Liver (tissue), 9 donors: Measurements from ENCODE around the gene GPD1L. TPM values are rescaled to one million over a fixed set of nuclear protein-coding genes. Genes with fewer than 3 reads are reported as not detected.

Source experiments
- DNase-seq: peaks from one replicate; pipeline ENCODE4 v3.0.0-alpha.2; 2017; ENCODE audit warnings: low spot score
- H3K27ac ChIP-seq, 2 donors: one replicate each; pipeline ENCODE4 v1.7.0; 2013; ENCODE audit warnings: inconsistent platforms in 2 of 2, low read length in 2 of 2, control low read depth in 1 of 2, low read depth in 1 of 2, mild to moderate bottlenecking in 1 of 2
- H3K27me3 ChIP-seq, 4 donors: one replicate each; pipeline versions ENCODE4 v1.6.1 to v1.7.0; 2013; ENCODE audit warnings: low read length in 3 of 4, inconsistent platforms in 1 of 4, mild to moderate bottlenecking in 1 of 4, moderate library complexity in 1 of 4; ENCODE audit not compliant: control insufficient read depth in 4 of 4, insufficient read depth in 4 of 4
- H3K36me3 ChIP-seq, 4 donors: one replicate each; pipeline versions ENCODE4 v1.6.1 to v1.7.0; 2013; ENCODE audit warnings: low read length in 3 of 4, mild to moderate bottlenecking in 3 of 4, low read depth in 1 of 4, moderate library complexity in 1 of 4; ENCODE audit not compliant: control insufficient read depth in 4 of 4, insufficient read depth in 3 of 4
- H3K4me1 ChIP-seq, 4 donors: one replicate each; pipeline versions ENCODE4 v1.6.1 to v1.7.0; 2013; ENCODE audit warnings: low read length in 3 of 4, mild to moderate bottlenecking in 3 of 4, moderate library complexity in 1 of 4; ENCODE audit not compliant: control insufficient read depth in 4 of 4, insufficient read depth in 4 of 4
- H3K4me3 ChIP-seq, 3 donors: one replicate each; pipeline versions ENCODE4 v1.6.1 to v1.7.0; 2013; ENCODE audit warnings: low read length in 3 of 3, control low read depth in 1 of 3, low read depth in 1 of 3, mild to moderate bottlenecking in 1 of 3
- H3K9ac ChIP-seq, 2 donors: one replicate each; pipeline ENCODE4 v1.7.0; 2013; ENCODE audit warnings: low read length in 2 of 2, mild to moderate bottlenecking in 2 of 2, moderate library complexity in 2 of 2, control low read depth in 1 of 2, low read depth in 1 of 2
- H3K9me3 ChIP-seq, 4 donors: one replicate each; pipeline versions ENCODE4 v1.6.1 to v1.7.0; 2013; ENCODE audit warnings: low read length in 3 of 4; ENCODE audit not compliant: control insufficient read depth in 4 of 4
- ATF3 ChIP-seq: IDR thresholded peaks from 2 replicates; pipeline ENCODE4 v1.6.1; 2016; ENCODE audit warnings: antibody characterized with exemption
- CTCF ChIP-seq: fragments of 150-350 bp; IDR thresholded peaks from 2 replicates; pipeline ENCODE4 v1.5.1; 2017; ENCODE audit warnings: improper control_type of control experiment, low read depth, low read length; ENCODE audit not compliant: missing input control
- EGR1 ChIP-seq, 2 donors: IDR thresholded peaks; 2 replicates each; pipeline ENCODE4 v1.6.1; 2016 to 2018; ENCODE audit warnings: antibody characterized with exemption in 2 of 2, low read depth in 2 of 2
- FOXA1 ChIP-seq: IDR thresholded peaks from 2 replicates; pipeline ENCODE4 v1.6.1; 2016; ENCODE audit warnings: antibody characterized with exemption
- GABPA ChIP-seq, 2 donors: IDR thresholded peaks in 1 of 2; conservative IDR thresholded peaks in 1 of 2; 2 replicates each; pipeline ENCODE4 v1.6.1; 2016; ENCODE audit warnings: antibody characterized with exemption in 2 of 2, mild to moderate bottlenecking in 1 of 2, moderate library complexity in 1 of 2
- HNF4A ChIP-seq, 2 donors: conservative IDR thresholded peaks; 2 replicates each; pipeline ENCODE4 v1.6.1; 2016; ENCODE audit warnings: antibody characterized with exemption in 2 of 2, mild to moderate bottlenecking in 2 of 2
- HNF4G ChIP-seq: IDR thresholded peaks from 2 replicates; pipeline ENCODE4 v1.6.1; 2016; ENCODE audit warnings: antibody characterized with exemption
- JUND ChIP-seq, 2 donors: IDR thresholded peaks; 2 replicates each; pipeline ENCODE4 v1.6.1; 2016; ENCODE audit warnings: antibody characterized with exemption in 2 of 2
- MAX ChIP-seq: IDR thresholded peaks from 2 replicates; pipeline ENCODE4 v1.6.1; 2016; ENCODE audit warnings: antibody characterized with exemption
- NR2F2 ChIP-seq: IDR thresholded peaks from 2 replicates; pipeline ENCODE4 v1.6.1; 2016; ENCODE audit warnings: antibody characterized with exemption
- RAD21 ChIP-seq, 2 donors: IDR thresholded peaks; 2 replicates each; pipeline ENCODE4 v1.6.1; 2016; ENCODE audit warnings: antibody characterized with exemption in 2 of 2, mild to moderate bottlenecking in 2 of 2
- REST ChIP-seq: IDR thresholded peaks from 2 replicates; pipeline ENCODE4 v1.6.1; 2016; ENCODE audit warnings: antibody characterized with exemption, mild to moderate bottlenecking
- RXRA ChIP-seq, 2 donors: IDR thresholded peaks; 2 replicates each; pipeline ENCODE4 v1.6.1; 2017 to 2018; ENCODE audit warnings: antibody characterized with exemption in 2 of 2, mild to moderate bottlenecking in 1 of 2
- SP1 ChIP-seq: IDR thresholded peaks from 2 replicates; pipeline ENCODE4 v1.6.1; 2018; ENCODE audit warnings: antibody characterized with exemption, mild to moderate bottlenecking
- YY1 ChIP-seq: IDR thresholded peaks from 2 replicates; pipeline ENCODE4 v1.6.1; 2016; ENCODE audit warnings: antibody characterized with exemption, mild to moderate bottlenecking
- WGBS: extraction: QIAGEN DNeasy Blood & Tissue Kit; methylation state at CpG from one replicate; pipeline ENCODE4 v1.1.7; 2013; 5-methylcytosine and 5-hydroxymethylcytosine counted together
- polyA plus RNA-seq, 2 donors: library from polyadenylated mRNA; stranded (reverse) in 1 of 2; unstranded in 1 of 2; fragments of 200-250 nt in 1 of 2; fragments of >200 nt in 1 of 2; fragmentation: Nextera tagmentation in 1 of 2; extraction: Ambion mirVana in 1 of 2; gene quantifications; one replicate each; pipeline versions ENCODE4 v1.2.1 to v1.2.3, GENCODE V29; 2013 to 2015
- total RNA-seq, 2 donors: library from RNA; depleted of rRNA; stranded (reverse); fragments of >200 nt; gene quantifications; one replicate each; pipeline ENCODE4 v1.2.3, GENCODE V29; 2014
- donor health status: healthy.
- donor health status: healthy.
- donor health status: healthy.
- donor health status: healthy.
- donor health status: healthy.

GPD1L gene
- total and polyA plus RNA-seq, 4 donors: 1.4 to 5.0 (median 3.1) TPM

- TF ChIP-seq REST (no peak), JUND (IDR thresholded peaks at IDR 0.05) (no peak), RXRA (IDR thresholded peaks at IDR 0.05) (no peak), HNF4G (no peak)
Measured at GRCh38 chr3:32127219-32127826, 20.9 kb downstream of the GPD1L start (continued).

GRCh38 chr3:32128936-32129335, 22.5 kb downstream of the GPD1L start:
- Histone ChIP-seq H3K36me3 (no peaks in the 10 kb centered on the region), H3K9ac (no peak overlapping the region), H3K27ac (no peak overlapping the region), H3K4me3 (no peak overlapping the region), H3K27me3 (peaks cover 0 to 6% (median 0%) of the 10 kb centered on the region in 4 donors), H3K4me1 (no peaks in the 10 kb centered on the region), H3K9me3 (no peaks in the 10 kb centered on the region)
- no peak for DNase-seq
- TF ChIP-seq NR2F2 (no peak), FOXA1 (no peak), RAD21 (IDR thresholded peaks at IDR 0.05) (no peak), YY1 (no peak), SP1 (no peak), ATF3 (no peak), MAX (no peak), RXRA (IDR thresholded peaks at IDR 0.05) (no peak), REST (no peak), HNF4A (conservative IDR thresholded peaks at IDR 0.05) (no peak), JUND (IDR thresholded peaks at IDR 0.05) (no peak), HNF4G (no peak), EGR1 (IDR thresholded peaks at IDR 0.05; ENCODE audit: low read depth in 2 of 2) (no peak), GABPA (IDR thresholded peaks at IDR 0.05 in 1 of 2, conservative IDR thresholded peaks at IDR 0.05 in 1 of 2) (no peak), CTCF (no peak)
- WGBS: 90% methylated on average over 2 of the region's 2 CpGs
